Measurements from ENCODE around the gene ACTA2. TPM values are rescaled to one million over a fixed set of nuclear protein-coding genes. Genes with fewer than 3 reads are reported as not detected.

The ACTA2 gene
- total RNA-seq, 4 donors from 2014 or later, result 340 to 708 (median 458) TPM

- TF ChIP-seq POLR2A (IDR thresholded peaks at IDR 0.05) (no peak), EP300 (IDR thresholded peaks at IDR 0.05) (no peak), CTCF (IDR thresholded peaks at IDR 0.05) (no peak)
- Histone ChIP-seq H3K27me3 (no peaks in the 10 kb centered on the region), H3K36me3 (no peaks in the 10 kb centered on the region), H3K4me3 (no peak overlapping the region), H3K4me1 (peaks cover 0 to 35% (median under 1%) of the 10 kb centered on the region in 4 donors), H3K9me3 (no peaks in the 10 kb centered on the region), H3K27ac (peak overlapping the region in 3 of 4 donors; percentile 21 to 75 (median 74))
- 79 to 90% methylated on average over 4 of the region's 4 CpGs for WGBS, 2 donors
- no peak for DNase-seq (ENCODE audit: low spot score in 2 of 2)
These were observed 27.0 kb upstream of the ACTA2 start for GRCh38 chr10:88979603-88980002.

- no peak for TF ChIP-seq CTCF (IDR thresholded peaks at IDR 0.05)
- no peak for TF ChIP-seq POLR2A (IDR thresholded peaks at IDR 0.05)
- peak in 1 of 2 donors; percentile 55 for TF ChIP-seq EP300 (IDR thresholded peaks at IDR 0.05)
- Histone ChIP-seq H3K4me1 (peaks cover 0 to 39% (median 3%) of the 10 kb centered on the region in 4 donors), H3K27ac (peak overlapping the region in 3 of 4 donors; percentile 21 to 75 (median 74)), H3K27me3 (no peaks in the 10 kb centered on the region), H3K9me3 (no peaks in the 10 kb centered on the region), H3K36me3 (no peaks in the 10 kb centered on the region), H3K4me3 (no peak overlapping the region)
- 29 to 30% methylated on average over 5 of the region's 5 CpGs for WGBS, 2 donors
- peak in 1 of 2 donors; percentile 39 for DNase-seq (ENCODE audit: low spot score in 2 of 2)
These were observed 26.6 kb upstream of the ACTA2 start for GRCh38 chr10:88979153-88979562.

GRCh38 chr10:88978463-88978862 lies 25.9 kb upstream of the ACTA2 start:
- Histone ChIP-seq H3K27ac (peak overlapping the region in 2 of 4 donors; percentile 74 to 75), H3K4me1 (peaks cover 0 to 46% (median 5%) of the 10 kb centered on the region in 4 donors), H3K27me3 (no peaks in the 10 kb centered on the region), H3K9me3 (no peaks in the 10 kb centered on the region), H3K36me3 (no peaks in the 10 kb centered on the region), H3K4me3 (no peak overlapping the region)
- TF ChIP-seq EP300 (IDR thresholded peaks at IDR 0.05), result no peak
- no peak for TF ChIP-seq POLR2A (IDR thresholded peaks at IDR 0.05)
- no peak for TF ChIP-seq CTCF (IDR thresholded peaks at IDR 0.05)
- WGBS, 2 donors, result 86 to 92% methylated on average over 2 of the region's 2 CpGs
- DNase-seq (ENCODE audit: low spot score in 2 of 2), result no peak

GRCh38 chr10:88975377-88975720 lies 22.8 kb upstream of the ACTA2 start:
- 58 to 67% methylated on average over 3 of the region's 3 CpGs for WGBS, 2 donors
- TF ChIP-seq POLR2A (IDR thresholded peaks at IDR 0.05) (no peak), EP300 (IDR thresholded peaks at IDR 0.05) (no peak), CTCF (IDR thresholded peaks at IDR 0.05) (no peak)
- no peaks in the 10 kb centered on the region for H3K27me3 ChIP-seq
- peak overlapping the region; percentile 20 to 53 (median 38) for H3K4me3 ChIP-seq
- peak overlapping the region; percentile 67 to 84 (median 73) for H3K27ac ChIP-seq
- no peak for DNase-seq (ENCODE audit: low spot score in 2 of 2)
- no peaks in the 10 kb centered on the region for H3K36me3 ChIP-seq
- peaks cover 0 to 53% (median 5%) of the 10 kb centered on the region in 4 donors for H3K4me1 ChIP-seq
- no peaks in the 10 kb centered on the region for H3K9me3 ChIP-seq

- TF ChIP-seq EP300 (IDR thresholded peaks at IDR 0.05) (peak in 1 of 2 donors; percentile 38), CTCF (IDR thresholded peaks at IDR 0.05) (no peak)
- Histone ChIP-seq H3K4me3 (peak overlapping the region; percentile 20 to 53 (median 38)), H3K27ac (peak overlapping the region; percentile 67 to 84 (median 73)), H3K4me1 (peaks cover 0 to 47% (median 5%) of the 10 kb centered on the region in 4 donors), H3K9me3 (no peaks in the 10 kb centered on the region), H3K36me3 (no peaks in the 10 kb centered on the region), H3K27me3 (no peaks in the 10 kb centered on the region)
- WGBS, 2 donors, result 21 to 26% methylated on average over 7 of the region's 7 CpGs
- DNase-seq (ENCODE audit: low spot score in 2 of 2), result no peak
These were observed 22.1 kb upstream of the ACTA2 start for GRCh38 chr10:88974446-88975376.

Data from tibial nerve (tissue), 4 donors.